Osteocyte (in vitro differentiated cells): Measurements from ENCODE around the gene PDZRN3. TPM values are rescaled to one million over a fixed set of nuclear protein-coding genes. Genes with fewer than 3 reads are reported as not detected.

Experiments used
- DNase-seq: peaks from one replicate; pipeline ENCODE4 v3.0.0; 2021; ENCODE audit warnings: mixed read lengths; ENCODE audit not compliant: unreplicated experiment; ENCODE audit errors: extremely low spot score
- H3K27ac Mint-ChIP-seq: one replicate; pipeline ENCODE4 v1.8.0; 2021; ENCODE audit warnings: mild to moderate bottlenecking, mixed read lengths; ENCODE audit not compliant: unreplicated experiment
- H3K27me3 Mint-ChIP-seq: one replicate; pipeline ENCODE4 v1.8.0; 2021; ENCODE audit warnings: mixed read lengths; ENCODE audit not compliant: unreplicated experiment
- H3K36me3 Mint-ChIP-seq: one replicate; pipeline ENCODE4 v1.8.0; 2021; ENCODE audit warnings: mixed read lengths; ENCODE audit not compliant: unreplicated experiment
- H3K4me1 Mint-ChIP-seq: one replicate; pipeline ENCODE4 v1.8.0; 2021; ENCODE audit warnings: mixed read lengths; ENCODE audit not compliant: unreplicated experiment
- H3K4me3 Mint-ChIP-seq: one replicate; pipeline ENCODE4 v1.8.0; 2021; ENCODE audit warnings: mild to moderate bottlenecking, moderate library complexity, mixed read lengths; ENCODE audit not compliant: unreplicated experiment
- H3K9me3 Mint-ChIP-seq: one replicate; pipeline ENCODE4 v1.8.0; 2021; ENCODE audit warnings: mixed read lengths; ENCODE audit not compliant: unreplicated experiment
- total RNA-seq: library from RNA; stranded (reverse); gene quantifications from 2 replicates; pipeline ENCODE4 v1.2.1, GENCODE V29; 2021
- TF ChIP-seq, protein P1 (sequence below): fragments of 200-600 bp; sonication (generic); IDR thresholded peaks from 2 replicates; pipeline ENCODE4 v1.5.0; 2021; ENCODE audit warnings: antibody characterized with exemption, mild to moderate bottlenecking, moderate library complexity

The PDZRN3 gene
- total RNA-seq, 1 donor from 2014 or later, result 34.1 TPM

GRCh38 chr3:73652896-73653295 is 28.2 kb upstream of the PDZRN3 start:
- H3K9me3 Mint-ChIP-seq, result no peaks in the 10 kb centered on the region
- H3K4me3 Mint-ChIP-seq, result no peak overlapping the region
- H3K27me3 Mint-ChIP-seq, result no peaks in the 10 kb centered on the region
- TF ChIP-seq, protein P1, sequence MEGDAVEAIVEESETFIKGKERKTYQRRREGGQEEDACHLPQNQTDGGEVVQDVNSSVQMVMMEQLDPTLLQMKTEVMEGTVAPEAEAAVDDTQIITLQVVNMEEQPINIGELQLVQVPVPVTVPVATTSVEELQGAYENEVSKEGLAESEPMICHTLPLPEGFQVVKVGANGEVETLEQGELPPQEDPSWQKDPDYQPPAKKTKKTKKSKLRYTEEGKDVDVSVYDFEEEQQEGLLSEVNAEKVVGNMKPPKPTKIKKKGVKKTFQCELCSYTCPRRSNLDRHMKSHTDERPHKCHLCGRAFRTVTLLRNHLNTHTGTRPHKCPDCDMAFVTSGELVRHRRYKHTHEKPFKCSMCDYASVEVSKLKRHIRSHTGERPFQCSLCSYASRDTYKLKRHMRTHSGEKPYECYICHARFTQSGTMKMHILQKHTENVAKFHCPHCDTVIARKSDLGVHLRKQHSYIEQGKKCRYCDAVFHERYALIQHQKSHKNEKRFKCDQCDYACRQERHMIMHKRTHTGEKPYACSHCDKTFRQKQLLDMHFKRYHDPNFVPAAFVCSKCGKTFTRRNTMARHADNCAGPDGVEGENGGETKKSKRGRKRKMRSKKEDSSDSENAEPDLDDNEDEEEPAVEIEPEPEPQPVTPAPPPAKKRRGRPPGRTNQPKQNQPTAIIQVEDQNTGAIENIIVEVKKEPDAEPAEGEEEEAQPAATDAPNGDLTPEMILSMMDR, result no peak
- no peak overlapping the region for H3K27ac Mint-ChIP-seq
- no peak for DNase-seq
- H3K4me1 Mint-ChIP-seq, result peaks cover 21% of the 10 kb centered on the region
- no peaks in the 10 kb centered on the region for H3K36me3 Mint-ChIP-seq

- TF ChIP-seq, protein P1, result no peak
These were observed 12.3 kb upstream of the PDZRN3 start for GRCh38 chr3:73637042-73637441.

GRCh38 chr3:73635254-73635653 is 10.5 kb upstream of the PDZRN3 start:
- DNase-seq, result no peak
- H3K36me3 Mint-ChIP-seq, result no peaks in the 10 kb centered on the region
- H3K4me3 Mint-ChIP-seq, result no peak overlapping the region
- no peaks in the 10 kb centered on the region for H3K27me3 Mint-ChIP-seq
- no peaks in the 10 kb centered on the region for H3K9me3 Mint-ChIP-seq
- TF ChIP-seq, protein P1, result no peak
- peaks cover 7% of the 10 kb centered on the region for H3K4me1 Mint-ChIP-seq
- H3K27ac Mint-ChIP-seq, result no peak overlapping the region

More at GRCh38 chr3:73637042-73637441, 12.3 kb upstream of the PDZRN3 start:
- DNase-seq, result no peak
- peaks cover 7% of the 10 kb centered on the region for H3K4me1 Mint-ChIP-seq
- H3K4me3 Mint-ChIP-seq, result no peak overlapping the region
- H3K27me3 Mint-ChIP-seq, result no peaks in the 10 kb centered on the region
- H3K9me3 Mint-ChIP-seq, result no peaks in the 10 kb centered on the region
- no peak overlapping the region for H3K27ac Mint-ChIP-seq
- H3K36me3 Mint-ChIP-seq, result no peaks in the 10 kb centered on the region

- DNase-seq, result no peak
- TF ChIP-seq, protein P1, result no peak
These were observed 9.2 kb upstream of the PDZRN3 start for GRCh38 chr3:73633916-73634344.

GRCh38 chr3:73633453-73633852 is 8.7 kb upstream of the PDZRN3 start:
- Mint-ChIP-seq H3K36me3 (no peaks in the 10 kb centered on the region), H3K9me3 (no peaks in the 10 kb centered on the region), H3K4me3 (no peak overlapping the region), H3K27me3 (no peaks in the 10 kb centered on the region), H3K27ac (no peak overlapping the region), H3K4me1 (peaks cover 7% of the 10 kb centered on the region)
- TF ChIP-seq, protein P1, result no peak
- no peak for DNase-seq

More at GRCh38 chr3:73633916-73634344, 9.2 kb upstream of the PDZRN3 start:
- Mint-ChIP-seq H3K4me1 (peaks cover 7% of the 10 kb centered on the region), H3K27ac (no peak overlapping the region), H3K27me3 (no peaks in the 10 kb centered on the region), H3K9me3 (no peaks in the 10 kb centered on the region), H3K36me3 (no peaks in the 10 kb centered on the region), H3K4me3 (no peak overlapping the region)
